ENCODE data around the gene THEM5.
"Not testable (repeated sequence)": the region's sequence is repeated elsewhere in the genome, so short reads cannot be mapped to it uniquely, and the experiment has no call there.

THEM5 gene

GRCh38 chr1:151853411-151853943 lies at the start of gene THEM5:
Gene THEM5, minus strand, starts transcription at chr1:151853712. Its CDS starts 147 bp downstream, at chr1:151853565.
- no peak for DNase-seq (ENCODE audit: low read depth in 2 of 2)

GRCh38 chr1:151902858-151903257 lies 49.3 kb upstream of the THEM5 start:
- no peak for DNase-seq (ENCODE audit: low read depth in 2 of 2)

- DNase-seq (ENCODE audit: low read depth in 2 of 2): not testable (repeated sequence)
Measured at GRCh38 chr1:151900804-151901203, 47.3 kb upstream of the THEM5 start.

- peak; percentile 27 to 31 for DNase-seq (ENCODE audit: low read depth in 2 of 2)
Measured at GRCh38 chr1:151898519-151898991, 45.0 kb upstream of the THEM5 start.

GRCh38 chr1:151897991-151898431 lies 44.5 kb upstream of the THEM5 start:
- no peak for DNase-seq (ENCODE audit: low read depth in 2 of 2)

GRCh38 chr1:151893176-151893924 lies 39.8 kb upstream of the THEM5 start:
- no peak for DNase-seq (ENCODE audit: low read depth in 2 of 2)

- DNase-seq (ENCODE audit: low read depth in 2 of 2): no peak
Measured at GRCh38 chr1:151892190-151892589, 38.7 kb upstream of the THEM5 start.

GRCh38 chr1:151891512-151891911 lies 38.0 kb upstream of the THEM5 start:
- DNase-seq (ENCODE audit: low read depth in 2 of 2): no peak

GRCh38 chr1:151888972-151889570 lies 35.6 kb upstream of the THEM5 start:
- DNase-seq (ENCODE audit: low read depth in 2 of 2): no peak

GRCh38 chr1:151887028-151887427 lies 33.5 kb upstream of the THEM5 start:
- DNase-seq (ENCODE audit: low read depth in 2 of 2): no peak

- DNase-seq (ENCODE audit: low read depth in 2 of 2): no peak
Measured at GRCh38 chr1:151885479-151885878, 32.0 kb upstream of the THEM5 start.

GRCh38 chr1:151884879-151885278 lies 31.4 kb upstream of the THEM5 start:
- not testable (repeated sequence) for DNase-seq (ENCODE audit: low read depth in 2 of 2)

- not testable (repeated sequence) for DNase-seq (ENCODE audit: low read depth in 2 of 2)
Measured at GRCh38 chr1:151884445-151884844, 30.9 kb upstream of the THEM5 start.

GRCh38 chr1:151883898-151884297 lies 30.4 kb upstream of the THEM5 start:
- not testable (repeated sequence) for DNase-seq (ENCODE audit: low read depth in 2 of 2)

- DNase-seq (ENCODE audit: low read depth in 2 of 2): not testable (repeated sequence)
Measured at GRCh38 chr1:151882918-151883317, 29.4 kb upstream of the THEM5 start.

GRCh38 chr1:151882466-151882865 lies 29.0 kb upstream of the THEM5 start:
- DNase-seq (ENCODE audit: low read depth in 2 of 2): no peak

- DNase-seq (ENCODE audit: low read depth in 2 of 2): no peak
Measured at GRCh38 chr1:151881479-151881878, 28.0 kb upstream of the THEM5 start.

- DNase-seq (ENCODE audit: low read depth in 2 of 2): no peak
Measured at GRCh38 chr1:151875419-151876097, 22.0 kb upstream of the THEM5 start.

GRCh38 chr1:151872776-151873175 lies 19.3 kb upstream of the THEM5 start:
- DNase-seq (ENCODE audit: low read depth in 2 of 2): not testable (repeated sequence)

GRCh38 chr1:151871284-151872030 lies 17.9 kb upstream of the THEM5 start:
- DNase-seq (ENCODE audit: low read depth in 2 of 2): no peak

- no peak for DNase-seq (ENCODE audit: low read depth in 2 of 2)
Measured at GRCh38 chr1:151868486-151868885, 15.0 kb upstream of the THEM5 start.
